A549 (cell line): ENCODE data around the gene RMC1.

ENCODE experiments used
- BHLHE40 ChIP-seq: IDR thresholded peaks from 2 replicates; pipeline ENCODE4 v1.6.1; 2012; ENCODE audit warnings: low read depth, low read length, inconsistent platforms
- CEBPB ChIP-seq, 2 experiments: fragments of >200 bp in 1 of 2; sonication (Bioruptor Twin) in 1 of 2; formaldehyde crosslinking in 1 of 2; IDR thresholded peaks; 2 replicates each; pipeline ENCODE4 v1.6.1; 2012 to 2016
- JUN ChIP-seq, 2 experiments: fragments of >200 bp; sonication (Bioruptor Twin); formaldehyde crosslinking; IDR thresholded peaks; 2 replicates in 1 of 2; 3 replicates in 1 of 2; pipeline ENCODE4 v1.6.1; 2016 to 2017
- RAD21 ChIP-seq, 2 experiments: fragments of >200 bp in 1 of 2; sonication (Bioruptor Twin) in 1 of 2; formaldehyde crosslinking in 1 of 2; IDR thresholded peaks in 1 of 2; conservative IDR thresholded peaks in 1 of 2; 2 replicates in 1 of 2; 3 replicates in 1 of 2; pipeline ENCODE4 v1.6.1; 2012 to 2018; ENCODE audit warnings: inconsistent platforms in 1 of 2
- SMC3 ChIP-seq: fragments of >200 bp; sonication (Bioruptor Twin); formaldehyde crosslinking; IDR thresholded peaks from 3 replicates; pipeline ENCODE4 v1.6.1; 2018; ENCODE audit warnings: inconsistent platforms
- TF ChIP-seq, protein P1 (sequence below): fragments of >200 bp; sonication (Bioruptor Twin); formaldehyde crosslinking; IDR thresholded peaks from 3 replicates; pipeline ENCODE4 v1.5.1; 2016
- TF ChIP-seq, protein P2 (sequence below): fragments of 250-450 bp; sonication (Bioruptor Pico); IDR thresholded peaks from 2 replicates; pipeline ENCODE4 v1.5.0; 2021; ENCODE audit warnings: mild to moderate bottlenecking, moderate library complexity, borderline replicate concordance
- TF ChIP-seq, protein P3 (sequence below): fragments of 150-350 bp; IDR thresholded peaks from 2 replicates; pipeline ENCODE4 v1.6.1; 2014; ENCODE audit warnings: low read depth, mild to moderate bottlenecking, low read length

DNA sequence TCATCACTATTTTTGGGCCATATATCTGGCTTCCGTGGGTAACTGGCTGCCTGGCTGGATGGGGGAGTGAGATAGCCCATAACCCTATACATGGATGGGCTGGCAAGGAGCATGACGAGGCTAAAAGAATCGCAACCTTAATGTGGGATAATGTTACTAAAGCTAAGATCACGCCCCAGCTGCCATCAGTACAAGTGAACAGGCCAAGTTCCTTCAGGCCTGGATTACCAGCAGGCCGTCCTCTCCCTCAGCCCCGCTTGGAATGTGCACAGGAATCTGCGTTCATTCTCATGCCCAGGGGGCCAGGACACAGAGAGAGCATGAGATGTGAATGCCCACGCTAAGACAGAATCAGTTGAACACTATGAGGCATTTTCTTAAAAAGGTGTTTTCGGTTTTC is 34.7 kb downstream of the RMC1 start:
- TF ChIP-seq SMC3 (no peak), JUN (IDR thresholded peaks at IDR 0.05) (no peak), RAD21 (conservative IDR thresholded peaks at IDR 0.05 in 1 of 2, IDR thresholded peaks at IDR 0.05 in 1 of 2) (no peak), BHLHE40 (no peak), CEBPB (IDR thresholded peaks at IDR 0.05) (no peak)
- TF ChIP-seq, protein P1, sequence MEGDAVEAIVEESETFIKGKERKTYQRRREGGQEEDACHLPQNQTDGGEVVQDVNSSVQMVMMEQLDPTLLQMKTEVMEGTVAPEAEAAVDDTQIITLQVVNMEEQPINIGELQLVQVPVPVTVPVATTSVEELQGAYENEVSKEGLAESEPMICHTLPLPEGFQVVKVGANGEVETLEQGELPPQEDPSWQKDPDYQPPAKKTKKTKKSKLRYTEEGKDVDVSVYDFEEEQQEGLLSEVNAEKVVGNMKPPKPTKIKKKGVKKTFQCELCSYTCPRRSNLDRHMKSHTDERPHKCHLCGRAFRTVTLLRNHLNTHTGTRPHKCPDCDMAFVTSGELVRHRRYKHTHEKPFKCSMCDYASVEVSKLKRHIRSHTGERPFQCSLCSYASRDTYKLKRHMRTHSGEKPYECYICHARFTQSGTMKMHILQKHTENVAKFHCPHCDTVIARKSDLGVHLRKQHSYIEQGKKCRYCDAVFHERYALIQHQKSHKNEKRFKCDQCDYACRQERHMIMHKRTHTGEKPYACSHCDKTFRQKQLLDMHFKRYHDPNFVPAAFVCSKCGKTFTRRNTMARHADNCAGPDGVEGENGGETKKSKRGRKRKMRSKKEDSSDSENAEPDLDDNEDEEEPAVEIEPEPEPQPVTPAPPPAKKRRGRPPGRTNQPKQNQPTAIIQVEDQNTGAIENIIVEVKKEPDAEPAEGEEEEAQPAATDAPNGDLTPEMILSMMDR: no peak
- TF ChIP-seq, protein P2, sequence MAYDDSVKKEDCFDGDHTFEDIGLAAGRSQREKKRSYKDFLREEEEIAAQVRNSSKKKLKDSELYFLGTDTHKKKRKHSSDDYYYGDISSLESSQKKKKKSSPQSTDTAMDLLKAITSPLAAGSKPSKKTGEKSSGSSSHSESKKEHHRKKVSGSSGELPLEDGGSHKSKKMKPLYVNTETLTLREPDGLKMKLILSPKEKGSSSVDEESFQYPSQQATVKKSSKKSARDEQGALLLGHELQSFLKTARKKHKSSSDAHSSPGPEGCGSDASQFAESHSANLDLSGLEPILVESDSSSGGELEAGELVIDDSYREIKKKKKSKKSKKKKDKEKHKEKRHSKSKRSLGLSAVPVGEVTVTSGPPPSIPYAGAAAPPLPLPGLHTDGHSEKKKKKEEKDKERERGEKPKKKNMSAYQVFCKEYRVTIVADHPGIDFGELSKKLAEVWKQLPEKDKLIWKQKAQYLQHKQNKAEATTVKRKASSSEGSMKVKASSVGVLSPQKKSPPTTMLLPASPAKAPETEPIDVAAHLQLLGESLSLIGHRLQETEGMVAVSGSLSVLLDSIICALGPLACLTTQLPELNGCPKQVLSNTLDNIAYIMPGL (CRISPR knock-in tag): no peak
- TF ChIP-seq, protein P3, sequence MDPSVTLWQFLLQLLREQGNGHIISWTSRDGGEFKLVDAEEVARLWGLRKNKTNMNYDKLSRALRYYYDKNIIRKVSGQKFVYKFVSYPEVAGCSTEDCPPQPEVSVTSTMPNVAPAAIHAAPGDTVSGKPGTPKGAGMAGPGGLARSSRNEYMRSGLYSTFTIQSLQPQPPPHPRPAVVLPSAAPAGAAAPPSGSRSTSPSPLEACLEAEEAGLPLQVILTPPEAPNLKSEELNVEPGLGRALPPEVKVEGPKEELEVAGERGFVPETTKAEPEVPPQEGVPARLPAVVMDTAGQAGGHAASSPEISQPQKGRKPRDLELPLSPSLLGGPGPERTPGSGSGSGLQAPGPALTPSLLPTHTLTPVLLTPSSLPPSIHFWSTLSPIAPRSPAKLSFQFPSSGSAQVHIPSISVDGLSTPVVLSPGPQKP: no peak
